Activated CD4-positive, alpha-beta T cell treated with anti-CD3 and anti-CD28 coated beads, Interleukin-2, amount 50 U/mL, for 4 hours (primary cell): Measurements from ENCODE around the gene PRR5.
"Not testable (repeated sequence)": the region's sequence is repeated elsewhere in the genome, so short reads cannot be mapped to it uniquely, and the experiment has no call there.

Source experiments
- DNase-seq, 2 experiments: peaks; one replicate each; pipeline ENCODE4 v3.0.0-alpha.2; 2020

The PRR5 gene

DNA sequence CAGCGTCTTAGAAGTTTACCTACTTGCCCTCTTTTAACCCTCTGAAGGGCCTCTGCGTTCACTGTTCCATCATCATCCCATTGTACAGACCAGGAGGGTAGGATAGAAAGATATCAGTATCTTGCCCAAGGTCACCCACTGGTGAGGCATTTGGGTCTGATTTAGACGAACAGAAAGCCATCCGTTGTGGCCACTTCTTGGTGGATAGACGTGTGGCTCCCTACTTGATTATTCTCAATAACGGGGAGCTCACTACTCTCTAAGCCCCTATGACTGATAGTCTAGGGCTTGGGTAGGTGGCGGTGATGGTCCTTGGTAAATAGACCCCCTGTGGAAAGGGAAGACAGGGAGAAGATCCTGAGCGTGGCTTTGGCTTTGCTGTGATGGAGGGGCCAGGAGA lies 28.6 kb upstream of the PRR5 start:
- no peak for DNase-seq

DNA sequence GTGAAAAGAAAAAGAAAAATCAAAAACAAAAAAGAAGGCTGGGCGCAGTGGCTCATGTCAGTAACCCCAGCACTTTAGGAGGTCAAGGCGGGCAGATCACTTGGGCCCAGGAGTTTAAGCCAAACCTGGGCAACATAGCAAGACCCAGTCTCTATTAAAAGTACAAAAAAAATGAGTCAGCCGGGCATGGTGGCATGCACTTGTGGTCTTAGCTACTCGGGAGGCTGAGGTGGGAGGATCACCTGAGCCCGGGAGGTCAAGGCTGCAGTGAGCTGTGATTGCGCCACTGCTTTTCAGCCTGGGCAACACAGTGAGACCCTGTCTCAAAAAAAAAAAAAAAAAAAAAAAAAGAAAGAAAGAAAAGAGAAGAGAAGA lies 26.0 kb upstream of the PRR5 start:
- not testable (repeated sequence) for DNase-seq

DNA sequence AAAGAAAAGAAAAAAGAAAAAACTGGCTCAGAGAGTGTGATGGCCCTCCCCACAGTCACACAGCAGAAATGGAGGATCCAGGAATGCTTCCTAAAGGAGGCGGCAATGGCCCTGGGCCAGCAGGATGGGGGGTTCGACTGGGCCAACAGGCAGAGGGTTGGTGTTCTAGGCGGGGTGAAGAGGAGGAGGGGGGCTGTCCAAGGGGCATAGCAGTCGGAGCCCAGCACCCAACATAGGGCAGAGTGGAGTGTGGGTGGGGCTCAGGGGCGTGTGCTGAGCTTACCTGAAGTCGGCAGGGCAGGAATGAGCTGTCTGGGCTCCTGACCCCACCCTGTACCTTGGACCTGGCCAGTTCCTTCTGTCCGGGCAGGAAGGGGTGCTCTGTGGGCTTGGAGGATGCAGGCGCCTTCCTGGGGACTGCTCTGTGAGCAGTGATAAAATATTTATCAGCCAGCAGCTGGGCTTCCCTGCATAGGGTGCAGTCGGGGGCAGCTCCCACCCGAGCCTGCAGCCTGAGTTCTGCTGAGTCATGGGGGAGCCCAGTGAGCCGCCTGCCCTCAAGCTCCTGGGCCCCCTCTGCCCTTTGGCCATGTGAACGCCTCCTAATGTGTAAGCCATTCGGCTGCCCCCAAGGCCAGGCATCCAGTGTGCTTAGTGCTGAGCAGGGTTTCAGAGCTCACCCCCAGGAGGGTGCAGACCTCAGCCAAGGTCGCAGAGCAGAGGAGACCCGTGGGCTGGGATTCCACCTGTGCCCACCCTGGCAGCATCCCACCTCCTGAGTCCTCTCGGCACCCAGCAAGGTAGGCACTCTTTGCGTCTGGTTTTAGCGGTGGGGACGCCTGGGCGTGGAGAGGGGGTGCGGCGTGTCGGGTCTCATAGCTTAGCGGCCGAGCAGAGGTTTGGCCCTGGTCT lies 25.3 kb upstream of the PRR5 start:
- no peak for DNase-seq

DNA sequence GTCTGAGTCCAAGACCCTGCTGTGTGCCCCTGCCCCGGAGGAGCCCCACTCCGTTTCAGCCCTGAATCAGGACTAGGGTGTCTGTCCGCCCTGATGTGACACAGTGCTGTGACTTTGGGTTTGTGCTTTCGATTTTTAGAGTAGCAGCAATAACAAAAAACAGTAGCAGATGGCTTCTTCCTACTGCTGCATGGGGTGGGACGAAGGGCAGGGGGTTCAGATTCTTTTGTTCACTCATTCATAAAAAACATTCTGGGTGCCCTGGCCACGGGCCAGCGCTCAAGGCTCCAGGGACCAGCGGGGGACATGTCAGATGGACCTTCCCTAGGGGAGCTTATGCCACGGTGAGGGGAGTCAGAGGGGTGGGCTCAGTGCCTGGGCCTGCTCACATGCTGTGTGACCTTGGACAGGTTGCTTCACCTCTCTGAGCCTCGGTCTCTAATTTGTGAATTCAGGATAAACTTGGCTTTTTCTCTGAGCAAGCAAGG lies 24.6 kb upstream of the PRR5 start:
- DNase-seq = no peak

DNA sequence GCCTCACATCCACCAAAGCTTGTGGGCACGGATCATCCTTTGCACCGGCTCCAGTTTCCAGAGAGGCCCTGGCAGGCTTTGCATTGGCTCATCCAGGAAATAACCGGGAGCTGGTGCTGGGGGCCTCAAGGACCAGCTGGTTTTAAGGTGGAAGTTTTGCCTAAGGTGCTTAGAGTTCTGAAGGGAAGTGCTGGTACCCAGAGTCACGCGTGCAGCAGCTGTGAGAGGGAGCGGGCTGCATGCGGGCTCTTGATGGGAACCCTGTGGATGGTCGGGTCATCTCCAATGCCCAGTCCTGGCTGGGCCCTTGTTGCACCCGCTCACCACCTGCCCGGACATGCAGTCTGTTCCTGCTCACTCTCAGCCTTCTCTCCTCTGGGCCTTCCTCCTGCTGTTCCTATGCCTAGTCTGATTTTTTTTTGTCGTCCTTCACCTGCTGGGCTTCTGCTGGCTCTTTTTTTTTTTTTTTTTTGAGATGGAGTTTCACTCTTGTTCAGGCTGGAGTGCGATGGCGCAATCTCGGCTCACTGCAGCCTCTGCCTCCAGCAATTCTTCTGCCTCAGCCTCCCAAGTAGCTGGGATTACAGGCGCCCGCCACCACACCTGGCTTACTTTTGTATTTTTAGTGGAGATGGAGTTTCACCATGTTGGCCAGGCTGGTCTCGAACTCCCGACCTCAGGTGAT lies 24.0 kb upstream of the PRR5 start:
- no peak for DNase-seq

DNA sequence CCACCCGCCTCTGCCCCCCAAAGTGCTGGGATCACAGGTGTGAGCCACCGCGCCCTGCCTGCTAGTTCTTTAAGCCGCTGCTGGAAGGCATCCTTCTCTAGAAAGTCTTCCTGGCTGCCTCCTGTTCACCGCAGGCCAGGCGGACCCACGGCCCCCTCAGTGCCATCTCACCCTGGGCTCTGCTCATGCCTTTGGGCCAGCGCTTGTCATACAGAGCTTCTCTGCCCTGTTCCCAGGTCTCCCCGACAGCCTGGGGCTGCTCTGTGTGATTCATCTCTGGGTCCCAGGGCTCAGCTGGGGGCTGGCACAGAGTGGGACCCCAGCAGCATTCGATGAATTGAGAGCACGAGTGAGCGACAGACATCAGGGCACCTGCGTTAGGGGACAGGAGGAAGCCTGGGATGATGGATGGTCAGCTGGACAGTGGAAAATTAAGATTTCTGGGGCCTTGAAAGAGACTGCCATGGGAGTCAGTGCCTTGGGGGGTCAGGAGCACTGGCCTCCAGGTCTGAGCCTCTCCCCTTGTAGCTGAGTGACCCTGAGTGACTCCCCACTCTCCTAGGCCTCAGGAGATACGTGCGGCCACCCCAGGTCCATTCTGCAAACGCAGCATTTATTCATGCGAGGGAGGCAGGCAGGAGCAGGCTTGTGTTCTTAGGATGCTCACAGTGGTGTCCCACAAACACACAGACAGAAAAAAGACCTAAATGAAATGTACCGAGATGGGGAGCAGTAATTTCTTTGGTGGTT lies 23.3 kb upstream of the PRR5 start:
- no peak for DNase-seq

DNA sequence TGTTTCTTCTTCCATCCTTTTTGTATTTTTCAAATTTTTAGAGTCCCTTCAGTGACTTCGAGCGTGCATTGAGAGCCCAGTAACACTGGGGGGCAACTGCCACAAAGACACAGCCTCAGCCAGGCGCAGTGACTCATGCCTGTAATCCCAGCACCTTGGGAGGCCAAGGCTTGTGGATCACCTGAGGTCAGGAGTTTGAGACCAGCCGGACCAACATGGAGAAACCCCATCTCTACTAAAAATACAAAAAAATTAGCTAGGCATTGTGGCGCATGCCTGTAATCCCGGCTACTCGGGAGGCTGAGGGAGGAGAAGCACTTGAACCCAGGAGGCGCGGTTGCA lies 22.7 kb upstream of the PRR5 start:
- DNase-seq = not testable (repeated sequence)

DNA sequence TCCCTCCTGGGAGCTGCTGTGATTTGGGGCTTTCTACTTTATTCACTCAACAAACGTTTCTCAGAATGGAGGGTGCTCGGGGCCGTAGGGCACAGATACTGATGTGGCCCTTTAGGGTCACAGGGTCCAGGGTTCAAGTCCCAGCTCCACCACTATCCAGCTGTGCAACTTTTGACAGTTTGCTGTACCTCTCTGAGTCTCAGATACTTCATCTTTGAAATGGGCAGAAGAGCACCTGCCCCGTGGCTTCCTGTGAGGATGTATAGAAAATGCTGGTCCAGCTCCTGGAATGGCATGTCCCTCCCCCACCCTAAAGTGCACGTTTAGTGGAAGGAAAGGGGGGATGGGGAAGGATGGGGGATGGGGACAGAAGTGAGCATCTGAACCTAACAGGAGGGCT lies 21.9 kb upstream of the PRR5 start:
- DNase-seq = no peak

DNA sequence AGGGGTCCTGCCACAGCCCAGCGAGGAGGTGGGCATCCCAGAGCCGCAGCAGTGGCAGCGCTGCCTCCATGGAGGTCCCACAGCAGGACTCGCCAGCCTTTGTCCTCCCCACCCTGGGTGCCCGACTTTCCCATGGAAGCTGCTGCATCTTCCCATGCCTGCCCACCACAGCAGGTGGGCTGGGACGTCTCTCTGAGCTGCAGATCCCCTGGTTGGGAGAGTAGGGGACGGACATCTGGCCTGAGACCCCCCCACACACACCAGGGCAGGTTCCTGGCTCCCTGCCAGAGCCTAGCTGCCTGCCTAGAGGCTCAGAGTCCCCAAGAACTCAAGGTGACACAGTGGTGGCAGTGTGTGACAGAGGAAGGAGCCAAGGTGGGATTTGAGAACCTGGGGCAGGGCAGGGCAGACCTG lies 21.5 kb upstream of the PRR5 start:
- no peak for DNase-seq

DNA sequence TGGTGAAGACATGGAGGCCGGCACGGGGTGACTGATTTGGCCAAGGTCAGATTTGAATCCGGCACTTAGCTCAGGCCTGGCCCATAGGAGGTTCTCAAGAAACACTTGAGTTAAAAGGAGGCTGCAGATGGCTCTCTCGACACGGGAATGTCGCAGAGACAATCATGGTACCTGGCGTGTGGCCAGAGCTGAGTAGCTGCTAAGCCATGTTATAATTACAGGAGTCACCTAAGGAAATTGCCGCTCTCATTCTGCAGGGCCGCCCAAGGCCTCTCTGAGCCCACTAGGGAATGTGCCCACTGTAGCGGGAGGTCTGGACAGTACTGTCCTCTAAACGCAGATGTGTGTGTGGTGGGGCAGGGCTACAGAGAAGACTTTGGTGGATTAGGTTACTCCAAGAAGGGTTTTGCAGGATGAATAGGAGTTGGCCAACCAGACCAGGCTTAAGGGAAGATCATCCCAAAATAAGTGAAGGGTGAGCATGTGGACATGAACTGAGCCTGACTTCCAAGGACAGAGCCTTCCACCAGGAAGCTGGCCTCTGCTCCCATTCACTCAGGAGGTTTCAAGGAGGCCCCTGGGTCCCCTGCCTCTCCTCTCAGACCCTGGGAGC lies 19.3 kb upstream of the PRR5 start:
- DNase-seq = no peak

DNA sequence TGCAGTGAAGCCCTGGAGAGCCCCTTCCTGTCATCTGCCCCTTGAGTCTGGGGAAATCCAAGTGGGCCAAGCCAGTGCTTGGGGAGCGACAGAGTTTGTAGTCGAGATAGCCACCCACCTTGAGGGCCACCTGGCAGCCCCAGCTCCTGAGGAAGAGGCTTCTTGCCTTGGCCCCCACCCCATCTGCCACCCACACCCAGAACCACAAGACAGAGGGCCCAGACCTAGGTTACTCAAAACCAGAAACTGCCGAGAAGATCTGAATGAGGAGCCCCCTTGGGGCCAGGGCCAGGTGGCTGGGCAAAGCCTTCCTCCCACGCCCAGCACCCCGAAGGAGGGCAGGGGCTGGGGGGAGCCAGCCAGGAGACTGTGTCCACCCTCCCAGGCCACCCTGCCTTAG lies 18.8 kb upstream of the PRR5 start:
- no peak for DNase-seq

DNA sequence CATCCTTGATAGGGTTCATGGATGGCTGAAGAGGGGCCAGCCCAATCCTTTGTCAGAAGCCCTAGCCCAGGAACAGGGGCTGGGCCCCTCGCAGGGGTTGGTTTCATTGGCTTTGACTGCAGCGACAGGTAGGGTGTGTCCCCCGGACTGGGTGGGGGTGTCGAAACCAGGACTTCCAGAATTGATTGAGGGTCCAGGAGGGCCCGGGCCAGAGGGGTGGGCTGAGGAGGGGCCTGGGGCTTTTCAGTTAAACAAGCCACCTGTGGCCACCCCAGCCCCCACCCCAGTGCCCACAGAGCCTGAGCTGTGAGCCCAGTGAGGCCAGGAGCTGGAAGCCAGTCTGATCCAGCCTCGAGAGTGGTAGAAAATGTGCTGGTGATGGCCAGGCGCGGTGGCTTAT lies 18.1 kb upstream of the PRR5 start:
- DNase-seq = no peak

DNA sequence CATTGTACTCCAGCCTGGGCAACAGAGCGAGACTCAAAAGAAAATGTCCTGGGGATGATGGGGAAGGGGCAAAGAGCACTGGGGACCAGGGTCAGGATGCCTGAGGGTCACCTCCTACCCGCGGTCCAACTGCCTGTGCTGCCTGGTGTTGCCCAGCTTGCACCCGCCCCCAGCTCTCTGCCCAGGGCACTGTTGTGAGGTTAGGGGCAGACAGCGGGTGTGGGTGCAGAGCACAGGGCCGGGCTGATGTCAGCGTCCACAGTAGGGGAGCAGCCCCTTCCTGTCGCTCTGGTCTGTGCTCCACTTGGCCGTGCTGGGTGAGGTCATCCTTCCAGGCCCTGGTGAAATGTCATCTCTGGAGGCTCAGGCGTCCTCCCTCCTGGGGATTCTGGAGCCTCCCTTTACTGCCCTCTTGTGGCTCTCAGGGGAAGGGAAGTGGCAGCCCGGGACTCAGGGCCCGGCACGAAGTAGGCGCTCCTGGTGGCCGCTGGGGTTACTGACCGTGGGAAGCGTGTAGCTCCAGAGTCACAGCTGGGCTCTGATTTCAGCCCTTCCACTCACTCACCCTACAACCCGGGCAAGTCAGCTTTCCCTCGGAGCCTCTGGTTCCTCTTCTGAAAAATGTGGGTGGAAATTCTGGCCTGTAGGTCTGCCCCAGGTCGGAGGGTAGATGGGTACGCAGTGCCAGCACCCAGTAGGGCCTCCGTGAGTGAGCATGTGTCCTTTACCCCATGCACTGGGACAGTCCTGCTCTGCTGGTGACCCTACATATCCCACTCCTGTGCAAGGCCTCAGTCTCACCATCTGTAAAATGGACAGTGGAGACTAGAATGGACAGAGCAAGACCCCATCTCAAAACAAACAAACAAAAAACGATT lies 17.3 kb upstream of the PRR5 start:
- DNase-seq = peak; percentile 77 to 78

DNA sequence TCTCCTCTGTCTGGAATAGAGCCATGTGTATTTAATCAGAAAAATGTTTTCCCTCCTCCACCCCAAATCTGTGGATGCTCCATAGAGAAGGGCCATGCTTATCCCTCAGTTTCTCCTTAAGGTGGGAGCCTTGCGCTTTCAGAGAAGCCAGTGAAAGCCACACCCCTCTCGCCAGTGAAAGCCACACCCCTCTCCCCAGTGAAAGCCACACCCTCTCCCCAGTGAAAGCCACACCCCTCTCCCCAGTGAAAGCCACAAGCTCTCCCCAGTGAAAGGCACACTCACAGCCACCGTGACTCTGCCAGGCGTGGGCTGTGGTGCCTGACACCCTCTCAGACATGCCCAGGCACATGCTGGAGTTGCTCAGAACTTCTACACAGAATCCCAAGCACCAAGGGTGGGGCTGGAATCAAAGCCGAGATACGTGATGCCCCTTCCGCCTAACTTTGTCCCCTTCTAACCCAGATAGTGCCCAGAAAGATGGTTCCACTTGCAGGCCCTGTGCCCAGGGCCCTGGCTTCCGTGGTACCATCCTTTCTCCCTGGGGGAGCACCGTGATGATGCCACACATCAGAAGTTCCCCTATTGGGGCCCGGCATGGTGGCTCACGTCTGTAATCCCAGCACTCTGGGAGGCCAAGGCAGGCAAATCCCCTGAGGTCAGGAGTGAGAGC lies 16.5 kb upstream of the PRR5 start:
- peak; percentile 82 to 84 for DNase-seq

DNA sequence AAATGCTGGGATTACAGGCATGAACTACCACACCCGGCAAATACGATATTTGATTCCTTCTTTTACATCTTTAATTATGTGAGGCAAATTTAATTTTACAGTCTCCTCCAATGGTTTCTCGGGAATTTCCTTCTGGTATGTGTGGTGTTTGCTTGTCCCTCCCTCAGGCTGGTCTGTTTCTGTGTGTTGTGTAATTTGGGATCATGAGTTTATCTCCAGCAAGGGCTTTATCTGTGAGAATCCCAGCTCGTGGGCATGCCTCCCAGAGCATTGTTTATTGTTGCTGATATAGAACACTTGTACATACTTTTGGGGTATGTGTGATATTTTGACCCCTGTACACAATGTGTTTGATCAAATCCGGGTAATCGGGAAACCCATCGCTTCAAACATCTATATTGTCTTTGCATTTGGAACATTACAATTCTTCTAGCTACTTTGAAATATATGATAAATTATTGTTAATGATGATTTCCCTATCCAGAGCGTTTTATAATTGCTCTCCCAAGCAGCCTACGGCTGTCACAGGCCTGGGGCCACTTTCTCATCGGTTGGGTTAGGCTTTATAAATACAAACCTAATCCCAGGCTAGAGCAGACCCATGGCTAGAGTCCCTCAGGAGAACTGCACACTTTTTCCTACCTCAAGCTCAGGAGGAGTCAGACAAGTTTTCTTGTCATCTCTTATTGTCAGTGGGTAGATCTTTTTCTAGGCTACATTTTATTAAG lies 15.0 kb upstream of the PRR5 start:
- no peak for DNase-seq

DNA sequence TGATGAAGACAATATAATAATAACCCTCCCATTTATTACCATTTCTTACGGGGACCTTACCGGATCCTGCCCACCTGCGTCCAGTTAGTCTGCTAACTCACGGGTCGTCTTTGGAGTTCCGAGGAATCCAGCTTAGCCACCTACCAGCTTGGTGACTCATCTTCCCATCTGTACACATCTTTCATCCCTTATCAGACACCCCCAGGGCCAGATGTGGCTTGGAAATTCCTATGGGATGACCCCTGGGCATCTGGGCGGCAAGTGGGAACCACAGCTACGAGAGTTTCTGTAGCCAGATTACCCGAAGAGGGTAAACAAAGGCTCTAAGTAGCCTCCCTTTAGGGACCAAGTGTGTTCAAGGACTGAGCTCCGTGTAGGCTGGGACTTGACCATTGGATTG lies 12.8 kb upstream of the PRR5 start:
- DNase-seq = no peak

DNA sequence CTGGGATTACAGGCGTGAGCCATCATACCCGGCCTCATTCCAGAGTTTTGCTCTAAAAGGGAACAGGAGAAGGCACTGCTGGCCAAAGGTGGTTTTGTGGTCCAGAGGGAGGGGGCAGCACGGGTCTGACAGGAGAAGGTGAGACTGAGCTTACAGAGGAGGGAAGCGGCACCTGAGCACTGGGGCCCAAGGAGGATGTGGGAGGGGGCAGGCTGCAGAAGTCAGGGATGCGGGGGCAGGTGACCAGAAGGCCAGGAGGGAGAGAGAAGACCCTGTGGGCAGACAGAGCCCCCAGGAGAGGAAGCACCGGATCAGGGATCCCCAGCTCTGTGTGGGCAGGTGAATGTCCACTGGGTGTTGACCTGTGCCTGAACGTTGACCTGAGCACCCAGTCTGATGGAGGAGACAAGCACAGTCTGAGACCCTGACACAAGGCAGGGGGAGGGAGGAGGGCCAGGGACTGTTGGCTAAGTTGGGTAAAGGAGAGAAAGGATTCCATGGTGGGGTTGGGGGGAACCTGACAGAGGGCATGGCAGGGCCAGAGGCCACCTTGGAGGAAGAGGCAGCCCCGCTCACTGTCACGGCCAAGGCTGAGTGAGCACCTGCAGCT lies 12.0 kb upstream of the PRR5 start:
- no peak for DNase-seq

DNA sequence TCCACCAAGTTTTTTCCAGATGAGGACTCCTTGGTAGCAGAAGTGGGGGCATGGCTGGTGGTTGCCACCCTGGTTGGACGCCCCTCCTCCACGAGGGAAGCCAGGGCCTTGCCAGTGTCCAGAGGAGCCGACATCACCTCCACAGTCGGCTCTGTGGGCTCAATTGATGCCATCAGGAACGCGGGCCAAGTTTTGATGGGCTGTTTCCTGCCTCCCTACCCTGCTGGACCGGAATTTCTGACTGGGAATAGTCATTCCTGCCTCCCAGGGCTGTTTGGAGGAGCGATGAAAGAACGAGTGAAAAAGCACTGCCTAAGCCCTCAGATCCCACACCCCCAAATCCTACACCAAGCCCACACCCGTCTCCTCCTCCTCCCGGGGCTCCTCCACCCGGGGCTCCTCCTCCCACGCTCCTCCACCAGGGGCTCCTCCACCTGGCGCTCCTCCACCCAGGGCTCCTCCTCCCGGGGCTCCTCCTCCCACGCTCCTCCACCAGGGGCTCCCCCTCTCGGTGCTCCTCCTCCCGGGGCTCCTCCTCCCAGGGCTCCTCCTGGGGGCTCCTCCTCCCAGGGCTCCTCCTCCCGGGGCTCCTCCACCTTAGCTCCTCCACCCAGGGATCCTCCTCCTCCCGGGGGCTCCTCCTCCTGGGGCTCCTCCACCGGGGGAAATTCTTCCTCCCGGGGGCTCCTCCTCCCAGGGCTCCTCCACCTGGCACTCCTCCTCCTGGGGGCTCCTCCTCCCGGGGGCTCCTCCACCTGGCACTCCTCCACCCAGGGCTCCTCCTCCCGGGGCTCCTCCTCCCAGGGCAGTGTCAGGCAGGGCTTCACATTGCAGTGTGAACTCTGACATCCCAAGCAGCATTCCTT lies 10.0 kb upstream of the PRR5 start:
- no peak for DNase-seq

DNA sequence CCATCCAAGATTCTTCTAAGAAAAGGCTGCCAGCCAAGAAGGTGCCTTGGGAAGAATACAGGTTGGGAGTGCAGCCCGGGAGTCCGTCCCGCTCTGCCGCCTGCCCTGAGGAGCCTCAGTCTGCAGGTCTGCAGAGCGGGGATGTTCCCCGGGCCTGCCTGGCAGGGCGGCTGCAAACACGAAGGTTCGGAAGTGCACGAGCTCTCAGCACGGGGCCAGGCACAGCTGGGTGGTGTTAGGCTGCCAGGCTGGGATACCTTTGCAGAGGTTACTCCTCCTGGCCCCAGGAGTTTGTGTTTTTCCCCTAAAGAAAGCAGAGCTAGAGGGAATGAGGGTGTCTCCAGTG lies 9.4 kb upstream of the PRR5 start:
- no peak for DNase-seq

DNA sequence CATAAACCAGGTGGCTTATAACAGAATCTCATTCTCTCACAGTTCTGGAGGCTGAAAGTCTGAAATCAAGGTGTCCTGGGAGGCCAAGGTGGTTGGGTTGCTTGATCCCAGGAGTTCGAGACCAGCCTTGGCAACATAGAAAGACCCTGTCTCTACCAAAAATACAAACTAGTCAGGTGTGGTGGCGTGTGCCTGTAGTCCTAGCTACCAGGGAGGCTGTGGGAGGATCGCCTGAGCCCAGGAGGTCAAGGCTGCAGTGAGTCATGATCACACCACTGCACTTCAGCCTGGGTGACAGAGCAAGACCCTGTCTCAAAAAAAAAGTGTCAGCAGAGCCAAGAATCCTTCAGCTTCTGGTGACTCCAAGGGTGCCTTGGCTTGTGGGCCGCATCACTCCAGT lies 8.9 kb upstream of the PRR5 start:
- DNase-seq = no peak
